MCF 10A (cell line): ENCODE measurements around the gene KDM5B. TPM values are rescaled to one million over a fixed set of nuclear protein-coding genes. Genes with fewer than 3 reads are reported as not detected.

Experiments used
- BruUV-seq: library from RNA; stranded (reverse); fragments of 400-500 nt; replicated peaks from 2 replicates; lab custom pipeline; 2021; lab: Mats Ljungman, UMichigan
- CTCF ChIA-PET: fragments of 300-600 bp; sonication (Branson Sonifier 250); formaldehyde crosslinking; extraction: SDS; loops from one replicate; lab custom pipeline; 2021; ENCODE audit warnings: antibody characterized with exemption, inconsistent platforms; lab: Yijun Ruan, JAX
- POLR2A ChIA-PET: fragments of 300-600, 350-650 bp; sonication (Branson Sonifier 250); formaldehyde crosslinking; extraction: SDS; loops from one replicate; lab custom pipeline; 2020; ENCODE audit warnings: antibody characterized with exemption, inconsistent platforms; lab: Yijun Ruan, JAX
- DNase-seq: peaks from one replicate; pipeline ENCODE4 v3.0.0-alpha.2; 2018; ENCODE audit not compliant: unreplicated experiment
- H3K27ac Mint-ChIP-seq: one replicate; pipeline ENCODE4 v1.8.0; 2022; ENCODE audit warnings: mild to moderate bottlenecking, low read depth, mixed read lengths; ENCODE audit not compliant: unreplicated experiment
- H3K27me3 Mint-ChIP-seq: one replicate; pipeline ENCODE4 v1.8.0; 2022; ENCODE audit warnings: mixed read lengths; ENCODE audit not compliant: insufficient read depth, unreplicated experiment
- H3K36me3 Mint-ChIP-seq: one replicate; pipeline ENCODE4 v1.8.0; 2022; ENCODE audit warnings: mild to moderate bottlenecking, moderate library complexity, mixed read lengths; ENCODE audit not compliant: insufficient read depth, unreplicated experiment
- H3K4me1 Mint-ChIP-seq: one replicate; pipeline ENCODE4 v1.8.0; 2022; ENCODE audit warnings: mixed read lengths; ENCODE audit not compliant: insufficient read depth, unreplicated experiment
- H3K4me3 Mint-ChIP-seq: one replicate; pipeline ENCODE4 v1.8.0; 2022; ENCODE audit warnings: mild to moderate bottlenecking, moderate library complexity, mixed read lengths; ENCODE audit not compliant: unreplicated experiment
- H3K9me3 Mint-ChIP-seq: one replicate; pipeline ENCODE4 v1.8.0; 2022; ENCODE audit warnings: mixed read lengths; ENCODE audit not compliant: unreplicated experiment
- CTCF ChIP-seq: fragments of 200-600 bp; IDR thresholded peaks from one replicate; pipeline ENCODE4 v1.8.0; 2022; ENCODE audit warnings: antibody characterized with exemption, mild to moderate bottlenecking; ENCODE audit not compliant: unreplicated experiment
- intact Hi-C: fragments of 100-400 bp; cut with micrococcal nuclease; formaldehyde crosslinking; loops from 2 replicates; pipeline ENCODE4 v1.14.1; 2022
- total RNA-seq: library from RNA; stranded (reverse); gene quantifications from 2 replicates; pipeline ENCODE4 v1.2.3, GENCODE V29; 2022

Gene KDM5B
- total RNA-seq, 1 experiment from 2014 or later: 180 TPM

- DNase-seq: no peak
- ChIA-PET CTCF (interaction anchor here (0.7 to 1.2 kb wide), 3 partner anchors 10 to 390 kb away, joined by 3 to 4 read pairs (median 3); no protein-coding TSS in a partner anchor), POLR2A (no interaction called here)
- Mint-ChIP-seq H3K9me3 (no peaks in the 10 kb centered on the region), H3K36me3 (peaks cover 6% of the 10 kb centered on the region), H3K4me1 (no peaks in the 10 kb centered on the region), H3K4me3 (no peak overlapping the region), H3K27me3 (peaks cover 99% of the 10 kb centered on the region), H3K27ac (no peak overlapping the region)
- no TSS peak for BruUV-seq
- intact Hi-C loops: no loop called here
- TF ChIP-seq CTCF: no peak
Observed at GRCh38 chr1:202689082-202689481, 119.1 kb downstream of the KDM5B start.

GRCh38 chr1:202688401-202688800 lies 119.8 kb downstream of the KDM5B start:
- Mint-ChIP-seq H3K36me3 (peaks cover 6% of the 10 kb centered on the region), H3K4me1 (no peaks in the 10 kb centered on the region), H3K4me3 (no peak overlapping the region), H3K27ac (no peak overlapping the region), H3K27me3 (peaks cover 99% of the 10 kb centered on the region), H3K9me3 (no peaks in the 10 kb centered on the region)
- ChIA-PET CTCF (interaction anchor here (0.5 to 1.2 kb wide), 5 partner anchors 9 to 389 kb away, joined by 3 to 4 read pairs (median 3); no protein-coding TSS in a partner anchor), POLR2A (interaction anchor here (1.3 kb wide), 1 partner anchor 28 kb away, joined by 3 read pairs; no protein-coding TSS in a partner anchor)
- peak; percentile 62 for DNase-seq
- intact Hi-C loops: no loop called here
- no TSS peak for BruUV-seq
- TF ChIP-seq CTCF: no peak

DNA sequence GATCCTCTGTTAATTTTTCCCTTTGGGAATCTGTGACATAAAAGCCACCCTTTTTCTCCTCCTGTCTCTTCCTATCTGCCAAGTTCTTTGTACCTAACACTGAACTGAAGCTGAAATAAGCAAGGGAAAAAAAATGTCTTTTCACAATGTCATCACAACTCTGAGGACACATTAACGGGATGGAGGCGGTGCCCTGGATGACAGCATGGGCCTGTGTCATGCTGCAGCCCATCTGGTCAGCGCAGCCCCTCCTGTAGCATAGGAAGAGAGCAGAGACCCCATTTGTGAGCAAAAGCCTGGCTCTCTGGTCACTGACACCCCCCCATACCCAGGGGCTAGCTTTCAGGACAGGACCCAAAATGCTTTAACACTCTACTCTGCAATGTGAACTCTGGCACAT lies 120.4 kb downstream of the KDM5B start:
- CTCF ChIA-PET: interaction anchor here (0.5 to 0.6 kb wide), 3 partner anchors 18 to 435 kb away, joined by 3 to 5 read pairs (median 3); no protein-coding TSS in a partner anchor
- H3K27me3 Mint-ChIP-seq: peaks cover 99% of the 10 kb centered on the region
- POLR2A ChIA-PET: interaction anchor here (0.6 to 1.3 kb wide), 2 partner anchors 29 to 176 kb away, joined by 3 read pairs; no protein-coding TSS in a partner anchor
- no peak for DNase-seq
- no peaks in the 10 kb centered on the region for H3K9me3 Mint-ChIP-seq
- intact Hi-C loops: no loop called here
- no peak overlapping the region for H3K4me3 Mint-ChIP-seq
- H3K36me3 Mint-ChIP-seq: peaks cover under 1% of the 10 kb centered on the region
- no peak overlapping the region for H3K27ac Mint-ChIP-seq
- BruUV-seq: no TSS peak
- no peak for TF ChIP-seq CTCF
- no peaks in the 10 kb centered on the region for H3K4me1 Mint-ChIP-seq

GRCh38 chr1:202687370-202687769 lies 120.9 kb downstream of the KDM5B start:
- POLR2A ChIA-PET: interaction anchor here (0.6 to 1.3 kb wide), 3 partner anchors 9 to 176 kb away, joined by 3 read pairs; no protein-coding TSS in a partner anchor
- Mint-ChIP-seq H3K36me3 (no peaks in the 10 kb centered on the region), H3K4me3 (no peak overlapping the region), H3K9me3 (no peaks in the 10 kb centered on the region), H3K27ac (no peak overlapping the region), H3K27me3 (peaks cover 99% of the 10 kb centered on the region), H3K4me1 (no peaks in the 10 kb centered on the region)
- DNase-seq: no peak
- no TSS peak for BruUV-seq
- intact Hi-C loops: no loop called here
- no peak for TF ChIP-seq CTCF
- CTCF ChIA-PET: interaction anchor here (0.5 to 1.8 kb wide), 6 partner anchors 11 to 434 kb away, joined by 3 to 10 read pairs (median 3); no protein-coding TSS in a partner anchor
